Activated CD4-positive, alpha-beta T cell treated with anti-CD3 and anti-CD28 coated beads, Interleukin-2, amount 50 U/mL, for 24 hours (primary cell): Measurements from ENCODE around the gene ZNF223.

Experiments
- DNase-seq, 2 donors: peaks; one replicate each; pipeline ENCODE4 v3.0.0-alpha.2; 2020; ENCODE audit warnings: low read depth in 1 of 2, low spot score in 1 of 2

ZNF223 gene

DNA sequence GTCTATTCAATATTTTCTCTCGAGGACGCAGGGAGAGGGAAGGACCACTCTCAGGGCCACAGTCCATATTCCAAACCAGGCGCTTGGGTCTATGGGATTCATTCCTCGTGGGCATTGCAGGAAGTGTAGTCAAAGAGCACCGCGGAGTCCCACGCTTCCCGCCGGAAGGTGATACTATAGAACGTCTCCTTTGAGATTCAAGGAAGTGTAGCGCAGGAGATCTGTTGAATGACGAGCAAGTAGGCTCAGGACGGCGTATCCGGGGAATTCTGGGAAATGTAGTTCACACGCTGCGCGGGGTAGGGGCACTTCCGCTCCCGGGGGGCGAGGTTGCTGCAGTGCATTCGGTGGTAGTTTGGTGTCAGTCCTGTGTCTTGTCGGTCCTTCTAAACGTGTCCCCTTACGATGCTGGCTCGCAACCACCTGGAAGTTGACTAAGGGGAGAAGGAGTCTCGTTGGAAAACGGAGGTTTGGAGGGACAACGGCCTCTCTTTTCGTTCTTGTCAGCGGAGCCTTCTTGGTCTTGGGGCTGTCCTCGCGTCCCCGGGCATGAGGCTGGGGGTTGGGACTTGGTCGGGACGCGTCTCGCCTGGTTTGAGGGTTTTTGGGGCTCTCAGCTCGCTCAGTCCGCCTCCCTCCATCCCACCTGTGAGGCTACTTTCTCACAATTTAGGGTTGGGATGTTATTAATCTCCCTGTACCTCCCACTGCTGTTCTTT lies 20.1 kb downstream of the ZNF223 start, which contains the start of gene ZNF284:
Gene ZNF284, plus strand, starts transcription at position 336 of the 719 bp plus-strand sequence. CDS start 4,231 bp downstream, outside the sequence.
- peak; percentile 64 to 83 for DNase-seq

DNA sequence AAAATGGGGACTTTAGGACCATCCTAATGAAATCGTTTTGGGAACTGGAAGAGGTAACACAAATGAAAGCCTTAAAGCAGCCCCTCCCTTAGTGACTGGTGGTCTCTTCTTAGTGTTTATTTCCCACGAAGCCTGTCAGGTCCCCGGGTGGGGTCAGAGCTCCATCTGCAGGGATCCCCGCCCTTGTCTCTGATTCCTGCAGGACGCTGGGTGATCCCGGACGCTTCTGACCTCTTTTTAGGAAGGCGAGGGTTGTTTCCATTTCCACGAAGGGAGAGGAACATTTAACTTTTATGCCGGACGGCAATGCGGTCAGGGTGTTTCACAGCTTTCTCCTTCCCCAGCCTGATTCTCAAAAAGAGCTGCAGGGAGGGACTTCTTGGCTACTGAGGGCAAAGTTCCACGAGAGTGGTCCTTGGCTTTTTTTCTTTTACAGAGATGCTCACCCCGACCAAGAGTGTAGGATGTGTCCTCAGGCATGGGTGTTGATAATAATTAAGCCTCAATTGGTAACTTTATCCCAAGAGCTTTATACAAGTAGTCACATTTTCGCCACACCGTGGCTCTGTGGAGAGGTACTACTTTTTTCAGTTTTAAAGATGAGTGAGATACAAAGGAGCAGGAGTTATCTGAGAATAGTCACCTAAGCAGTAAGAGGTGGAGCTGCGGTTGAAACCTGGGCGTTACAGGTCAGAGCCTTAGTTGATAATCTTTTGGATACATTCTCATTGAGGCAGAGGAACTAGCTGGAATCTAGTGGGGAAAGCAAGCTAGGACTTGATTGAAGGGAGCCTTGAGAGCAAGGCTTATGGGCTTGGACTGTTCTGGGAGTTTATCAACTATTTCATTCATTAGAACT lies 20.9 kb downstream of the ZNF223 start:
- DNase-seq, result no peak

DNA sequence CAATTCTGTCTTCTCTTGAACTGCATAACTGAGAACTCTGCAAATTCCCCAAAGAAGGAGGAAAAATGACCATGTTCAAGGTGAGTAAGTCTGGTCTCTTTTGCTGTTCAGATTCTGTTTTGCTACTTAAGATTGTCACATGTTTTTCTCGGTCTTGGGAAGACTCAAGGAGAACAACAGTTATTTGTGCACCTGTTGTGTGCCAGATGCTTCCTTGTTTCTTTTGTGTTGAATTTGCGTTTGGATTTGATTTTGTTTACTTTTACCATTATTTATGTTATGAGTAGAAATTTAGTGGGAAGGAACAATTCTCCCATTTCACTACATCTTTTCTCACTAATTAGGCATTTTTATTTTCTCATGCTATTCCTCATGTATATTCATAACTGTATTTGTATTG lies 24.5 kb downstream of the ZNF223 start:
- DNase-seq, result no peak

DNA sequence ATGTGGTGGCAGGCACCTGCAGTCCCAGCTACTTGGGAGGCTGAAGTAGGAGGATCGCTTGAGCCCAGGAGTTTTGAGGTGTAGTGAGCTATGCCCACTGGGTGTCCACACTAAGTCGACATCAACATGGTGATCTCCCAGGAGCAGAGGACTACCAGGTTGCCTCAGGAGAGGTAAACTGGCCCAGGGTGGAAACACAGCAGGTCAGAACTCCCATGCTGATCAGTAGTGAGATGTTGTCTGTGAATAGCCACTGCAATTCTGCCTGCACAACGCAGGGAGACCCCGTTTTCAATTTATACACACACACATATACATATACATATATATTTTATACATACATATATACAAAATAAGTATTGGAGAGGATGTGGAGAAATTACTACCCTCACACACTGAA lies 40.3 kb downstream of the ZNF223 start:
- no peak for DNase-seq

- DNase-seq, result peak; percentile 50 to 81
Observed at GRCh38 chr19:44093931-44094765, 42.3 kb downstream of the ZNF223 start, which contains the start of gene ZNF224. Gene ZNF224, plus strand, starts transcription at chr19:44094361. Its CDS starts 3,513 bp downstream, at chr19:44097874.

DNA sequence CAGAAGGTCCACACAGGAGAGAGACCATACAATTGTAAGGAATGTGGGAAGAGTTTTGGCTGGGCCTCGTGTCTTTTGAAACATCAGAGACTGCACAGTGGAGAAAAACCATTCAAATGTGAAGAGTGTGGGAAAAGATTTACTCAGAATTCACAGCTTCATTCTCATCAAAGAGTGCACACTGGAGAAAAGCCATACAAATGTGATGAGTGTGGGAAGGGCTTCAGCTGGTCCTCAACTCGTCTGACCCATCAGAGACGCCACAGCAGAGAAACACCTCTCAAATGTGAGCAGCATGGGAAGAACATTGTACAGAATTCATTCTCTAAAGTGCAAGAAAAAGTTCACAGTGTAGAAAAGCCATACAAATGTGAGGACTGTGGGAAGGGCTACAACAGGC lies 55.9 kb downstream of the ZNF223 start:
- no peak for DNase-seq

DNA sequence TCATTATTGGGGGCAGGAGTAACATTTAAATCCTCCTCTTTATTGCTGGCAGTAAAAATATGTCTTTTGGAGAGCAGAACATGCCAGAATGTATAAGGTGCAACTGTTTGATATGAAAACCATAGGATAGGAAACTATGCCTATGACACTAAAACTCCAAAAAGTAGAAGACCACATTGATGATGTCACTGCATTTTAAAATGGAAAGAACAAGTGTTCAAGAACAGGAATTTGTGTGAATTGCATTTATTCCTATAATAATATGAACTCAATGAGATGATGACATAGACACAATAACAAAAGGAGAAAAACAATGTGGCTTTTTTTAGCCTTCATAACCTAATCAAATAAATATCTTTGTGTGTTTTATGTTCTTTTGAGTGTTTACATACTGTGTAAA lies 57.6 kb downstream of the ZNF223 start:
- no peak for DNase-seq

- DNase-seq, result no peak
Observed at GRCh38 chr19:44111910-44112463, 60.2 kb downstream of the ZNF223 start.

- DNase-seq, result no peak
Observed at GRCh38 chr19:44112802-44113137, 60.9 kb downstream of the ZNF223 start.

GRCh38 chr19:44113138-44113783 lies 61.4 kb downstream of the ZNF223 start, which contains the start of gene ZNF225:
Gene ZNF225, plus strand, starts transcription at chr19:44113399. Its CDS starts 2,429 bp downstream, at chr19:44115828.
- DNase-seq, result peak; percentile 64 to 85

- DNase-seq, result no peak
Observed at GRCh38 chr19:44113784-44114390, 62.1 kb downstream of the ZNF223 start.
